WERI-Rb-1 (cell line): ENCODE measurements around the gene ICAM5.

Experiments used
- DNase-seq: peaks from one replicate; pipeline ENCODE4 v3.0.0-alpha.2; 2020
- H3K27ac ChIP-seq: fragments of 250-450 bp; sonication (Bioruptor Pico); 2 replicates; pipeline ENCODE4 v1.5.1; 2020; ENCODE audit warnings: mild to moderate bottlenecking, moderate library complexity
- H3K27me3 ChIP-seq: fragments of 250-450 bp; sonication (Bioruptor Pico); 2 replicates; pipeline ENCODE4 v1.5.1; 2021; ENCODE audit warnings: mild to moderate bottlenecking, low read depth, moderate library complexity; ENCODE audit not compliant: insufficient read depth, severe bottlenecking
- H3K36me3 ChIP-seq: fragments of 250-450 bp; sonication (Bioruptor Pico); 2 replicates; pipeline ENCODE4 v1.5.1; 2020; ENCODE audit warnings: mild to moderate bottlenecking, moderate library complexity
- H3K4me3 ChIP-seq: 2 replicates; pipeline ENCODE4 v1.5.1; 2011; ENCODE audit warnings: low read depth, mild to moderate bottlenecking, control low read depth, low read length
- H3K9me3 ChIP-seq: fragments of 250-450 bp; sonication (Bioruptor Pico); 2 replicates; pipeline ENCODE4 v1.5.1; 2021; ENCODE audit warnings: mild to moderate bottlenecking, moderate library complexity; ENCODE audit not compliant: severe bottlenecking
- TF ChIP-seq, protein P1 (sequence below): IDR thresholded peaks from 2 replicates; pipeline ENCODE4 v1.5.1; 2011; ENCODE audit warnings: low read depth, mild to moderate bottlenecking, control low read depth, inconsistent platforms, low read length

ICAM5 gene

DNA sequence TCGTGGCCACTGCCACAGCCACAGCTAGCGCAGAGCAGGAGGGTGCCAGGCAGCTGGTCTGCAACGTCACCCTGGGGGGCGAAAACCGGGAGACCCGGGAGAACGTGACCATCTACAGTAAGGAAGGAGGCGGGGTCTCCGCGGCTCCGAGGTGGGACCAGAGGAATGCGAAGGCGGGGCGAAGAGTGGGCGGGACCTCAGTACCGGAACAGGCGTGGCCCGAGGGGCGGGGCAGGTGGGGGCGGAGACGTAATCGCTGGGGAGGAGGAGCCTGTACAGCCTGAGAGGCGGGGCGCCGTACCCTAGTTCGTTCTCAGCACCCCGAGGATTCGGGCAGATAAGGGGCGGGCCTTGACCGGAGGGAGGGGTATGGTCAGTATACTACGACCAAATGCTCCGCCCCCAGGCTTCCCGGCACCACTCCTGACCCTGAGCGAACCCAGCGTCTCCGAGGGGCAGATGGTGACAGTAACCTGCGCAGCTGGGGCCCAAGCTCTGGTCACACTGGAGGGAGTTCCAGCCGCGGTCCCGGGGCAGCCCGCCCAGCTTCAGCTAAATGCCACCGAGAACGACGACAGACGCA is 2.5 kb downstream of the ICAM5 start:
- Histone ChIP-seq H3K27me3 (peaks cover 9% of the 10 kb centered on the region), H3K36me3 (peaks cover 25% of the 10 kb centered on the region), H3K4me3 (peak overlapping the region; percentile 63), H3K27ac (peak overlapping the region; percentile 87), H3K9me3 (no peaks in the 10 kb centered on the region)
- peak; percentile 99 for DNase-seq
- TF ChIP-seq, protein P1, sequence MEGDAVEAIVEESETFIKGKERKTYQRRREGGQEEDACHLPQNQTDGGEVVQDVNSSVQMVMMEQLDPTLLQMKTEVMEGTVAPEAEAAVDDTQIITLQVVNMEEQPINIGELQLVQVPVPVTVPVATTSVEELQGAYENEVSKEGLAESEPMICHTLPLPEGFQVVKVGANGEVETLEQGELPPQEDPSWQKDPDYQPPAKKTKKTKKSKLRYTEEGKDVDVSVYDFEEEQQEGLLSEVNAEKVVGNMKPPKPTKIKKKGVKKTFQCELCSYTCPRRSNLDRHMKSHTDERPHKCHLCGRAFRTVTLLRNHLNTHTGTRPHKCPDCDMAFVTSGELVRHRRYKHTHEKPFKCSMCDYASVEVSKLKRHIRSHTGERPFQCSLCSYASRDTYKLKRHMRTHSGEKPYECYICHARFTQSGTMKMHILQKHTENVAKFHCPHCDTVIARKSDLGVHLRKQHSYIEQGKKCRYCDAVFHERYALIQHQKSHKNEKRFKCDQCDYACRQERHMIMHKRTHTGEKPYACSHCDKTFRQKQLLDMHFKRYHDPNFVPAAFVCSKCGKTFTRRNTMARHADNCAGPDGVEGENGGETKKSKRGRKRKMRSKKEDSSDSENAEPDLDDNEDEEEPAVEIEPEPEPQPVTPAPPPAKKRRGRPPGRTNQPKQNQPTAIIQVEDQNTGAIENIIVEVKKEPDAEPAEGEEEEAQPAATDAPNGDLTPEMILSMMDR: no peak

DNA sequence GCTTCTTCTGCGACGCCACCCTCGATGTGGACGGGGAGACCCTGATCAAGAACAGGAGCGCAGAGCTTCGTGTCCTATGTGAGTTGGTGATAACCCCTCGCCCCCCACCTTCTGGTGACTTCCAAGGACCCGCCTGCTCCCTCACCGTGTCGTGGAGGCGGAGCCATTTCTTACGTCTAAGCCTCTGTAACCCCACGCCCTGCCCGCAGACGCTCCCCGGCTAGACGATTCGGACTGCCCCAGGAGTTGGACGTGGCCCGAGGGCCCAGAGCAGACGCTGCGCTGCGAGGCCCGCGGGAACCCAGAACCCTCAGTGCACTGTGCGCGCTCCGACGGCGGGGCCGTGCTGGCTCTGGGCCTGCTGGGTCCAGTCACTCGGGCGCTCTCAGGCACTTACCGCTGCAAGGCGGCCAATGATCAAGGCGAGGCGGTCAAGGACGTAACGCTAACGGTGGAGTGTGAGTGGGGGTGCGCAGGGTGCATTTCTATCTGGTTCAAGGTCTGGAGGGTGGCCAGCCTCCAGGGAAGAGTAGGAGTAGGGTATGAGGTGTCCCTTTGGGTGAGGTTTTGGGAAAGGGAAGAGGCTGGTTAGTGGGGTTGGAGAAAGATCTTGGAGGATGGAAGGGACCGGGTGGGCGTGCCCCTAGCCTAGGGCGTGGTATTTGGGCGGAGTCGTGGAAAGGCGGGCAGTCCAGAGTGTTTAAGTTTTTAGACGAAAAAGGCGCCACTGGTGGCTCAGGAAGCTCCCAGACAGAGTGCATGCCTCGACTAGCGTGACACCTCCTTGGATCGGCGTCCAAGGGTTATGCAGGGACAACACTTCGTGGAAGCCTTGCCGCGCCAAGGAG is 3.3 kb downstream of the ICAM5 start:
- Histone ChIP-seq H3K27me3 (peaks cover 9% of the 10 kb centered on the region), H3K4me3 (peak overlapping the region; percentile 57), H3K27ac (peak overlapping the region; percentile 87), H3K9me3 (no peaks in the 10 kb centered on the region), H3K36me3 (peaks cover 25% of the 10 kb centered on the region)
- DNase-seq: peak; percentile 85
- TF ChIP-seq, protein P1: no peak

DNA sequence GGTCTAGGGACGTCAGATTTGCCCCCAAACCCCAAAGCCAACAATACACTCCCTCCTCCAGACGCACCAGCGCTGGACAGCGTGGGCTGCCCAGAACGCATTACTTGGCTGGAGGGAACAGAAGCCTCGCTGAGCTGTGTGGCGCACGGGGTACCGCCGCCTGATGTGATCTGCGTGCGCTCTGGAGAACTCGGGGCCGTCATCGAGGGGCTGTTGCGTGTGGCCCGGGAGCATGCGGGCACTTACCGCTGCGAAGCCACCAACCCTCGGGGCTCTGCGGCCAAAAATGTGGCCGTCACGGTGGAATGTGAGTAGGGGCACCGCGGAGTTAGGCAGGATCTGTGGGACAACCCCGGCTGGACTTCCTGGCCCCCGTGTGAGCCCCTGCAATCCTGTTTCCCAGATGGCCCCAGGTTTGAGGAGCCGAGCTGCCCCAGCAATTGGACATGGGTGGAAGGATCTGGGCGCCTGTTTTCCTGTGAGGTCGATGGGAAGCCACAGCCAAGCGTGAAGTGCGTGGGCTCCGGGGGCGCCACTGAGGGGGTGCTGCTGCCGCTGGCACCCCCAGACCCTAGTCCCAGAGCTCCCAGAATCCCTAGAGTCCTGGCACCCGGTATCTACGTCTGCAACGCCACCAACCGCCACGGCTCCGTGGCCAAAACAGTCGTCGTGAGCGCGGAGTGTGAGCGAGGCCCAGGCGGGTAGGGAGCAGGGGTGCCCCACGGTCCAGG is 4.0 kb downstream of the ICAM5 start:
- H3K27ac ChIP-seq: peak overlapping the region; percentile 87
- H3K4me3 ChIP-seq: peak overlapping the region; percentile 57
- H3K27me3 ChIP-seq: peaks cover 9% of the 10 kb centered on the region
- no peak for DNase-seq
- TF ChIP-seq, protein P1: no peak
- H3K9me3 ChIP-seq: no peaks in the 10 kb centered on the region
- H3K36me3 ChIP-seq: peaks cover 25% of the 10 kb centered on the region

GRCh38 chr19:10294368-10294697 is 4.6 kb downstream of the ICAM5 start:
- no peak overlapping the region for H3K27ac ChIP-seq
- no peaks in the 10 kb centered on the region for H3K9me3 ChIP-seq
- H3K4me3 ChIP-seq: no peak overlapping the region
- peaks cover 25% of the 10 kb centered on the region for H3K36me3 ChIP-seq
- no peak for DNase-seq
- TF ChIP-seq, protein P1: no peak
- H3K27me3 ChIP-seq: peaks cover 9% of the 10 kb centered on the region

DNA sequence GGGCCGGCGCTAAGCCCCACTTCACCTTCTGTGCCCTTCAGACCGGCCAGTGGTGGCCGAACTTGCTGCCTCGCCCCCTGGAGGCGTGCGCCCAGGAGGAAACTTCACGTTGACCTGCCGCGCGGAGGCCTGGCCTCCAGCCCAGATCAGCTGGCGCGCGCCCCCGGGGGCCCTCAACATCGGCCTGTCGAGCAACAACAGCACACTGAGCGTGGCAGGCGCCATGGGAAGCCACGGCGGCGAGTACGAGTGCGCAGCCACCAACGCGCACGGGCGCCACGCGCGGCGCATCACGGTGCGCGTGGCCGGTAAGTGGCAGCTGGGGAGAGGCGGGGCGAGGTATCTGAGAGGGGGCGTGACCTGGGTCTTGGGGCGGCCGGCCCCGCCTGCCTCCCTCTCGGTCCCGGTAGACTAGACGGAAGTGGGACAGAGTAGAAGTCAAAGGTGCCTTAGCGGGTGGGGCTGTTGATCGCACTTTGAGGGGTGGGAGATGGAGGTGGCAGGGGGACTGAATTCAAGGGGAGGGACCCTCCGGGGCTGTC is 5.6 kb downstream of the ICAM5 start:
- TF ChIP-seq, protein P1: no peak
- no peak for DNase-seq
- no peak overlapping the region for H3K27ac ChIP-seq
- peaks cover 8% of the 10 kb centered on the region for H3K27me3 ChIP-seq
- peaks cover 25% of the 10 kb centered on the region for H3K36me3 ChIP-seq
- no peaks in the 10 kb centered on the region for H3K9me3 ChIP-seq
- no peak overlapping the region for H3K4me3 ChIP-seq
